HG03378 (cell line): ENCODE results near the gene POLR1D.

ENCODE experiments used
- ATAC-seq: cut with Tn5 transposase; IDR thresholded peaks from one replicate; pipeline ENCODE4 v1.9.1; 2021; ENCODE audit warnings: mild to moderate bottlenecking, moderate library complexity; ENCODE audit not compliant: unreplicated experiment

The POLR1D gene

GRCh38 chr13:27637289-27637626, 15.6 kb downstream of the POLR1D start:
- no peak for ATAC-seq

GRCh38 chr13:27638001-27638400, 16.3 kb downstream of the POLR1D start:
- no peak for ATAC-seq

GRCh38 chr13:27638521-27638920, 16.8 kb downstream of the POLR1D start:
- ATAC-seq, result no peak

- no peak for ATAC-seq
These were observed 17.5 kb downstream of the POLR1D start for GRCh38 chr13:27639186-27639585.

- ATAC-seq, result no peak
These were observed 20.2 kb downstream of the POLR1D start for GRCh38 chr13:27641711-27642502.

- no peak for ATAC-seq
These were observed 21.8 kb downstream of the POLR1D start for GRCh38 chr13:27643334-27644132.

GRCh38 chr13:27644302-27644701, 22.6 kb downstream of the POLR1D start:
- ATAC-seq, result no peak

GRCh38 chr13:27650312-27650711, 28.6 kb downstream of the POLR1D start:
- ATAC-seq, result no peak

- no peak for ATAC-seq
These were observed 32.4 kb downstream of the POLR1D start for GRCh38 chr13:27654059-27654458.

- no peak for ATAC-seq
These were observed 33.1 kb downstream of the POLR1D start for GRCh38 chr13:27654816-27655215.

GRCh38 chr13:27657724-27658123, 36.0 kb downstream of the POLR1D start:
- ATAC-seq, result no peak

- ATAC-seq, result no peak
These were observed 36.9 kb downstream of the POLR1D start for GRCh38 chr13:27658546-27658945.

- no peak for ATAC-seq
These were observed 37.6 kb downstream of the POLR1D start for GRCh38 chr13:27659145-27659865.

- no peak for ATAC-seq
These were observed 38.8 kb downstream of the POLR1D start for GRCh38 chr13:27660511-27660910.

GRCh38 chr13:27661017-27661416, 39.3 kb downstream of the POLR1D start:
- no peak for ATAC-seq

- ATAC-seq, result no peak
These were observed 41.2 kb downstream of the POLR1D start for GRCh38 chr13:27662738-27663470.

- ATAC-seq, result no peak
These were observed 42.3 kb downstream of the POLR1D start for GRCh38 chr13:27663947-27664346.

- no peak for ATAC-seq
These were observed 43.6 kb downstream of the POLR1D start for GRCh38 chr13:27665333-27665732.

- no peak for ATAC-seq
These were observed 44.1 kb downstream of the POLR1D start for GRCh38 chr13:27665761-27666160.

GRCh38 chr13:27666951-27667350, 45.3 kb downstream of the POLR1D start:
- ATAC-seq, result no peak

- no peak for ATAC-seq
These were observed 46.3 kb downstream of the POLR1D start for GRCh38 chr13:27667946-27668345.
